GM18511 (cell line): ENCODE measurements around the gene MED22.

Experiments used
- ATAC-seq: cut with Tn5 transposase; IDR thresholded peaks from one replicate; pipeline ENCODE4 v1.9.1; 2021; ENCODE audit warnings: mild to moderate bottlenecking, moderate library complexity; ENCODE audit not compliant: unreplicated experiment

Gene MED22

GRCh38 chr9:133356391-133357091 lies 8.6 kb upstream of the MED22 start, which contains the start of the genes SURF1 and SURF2:
SURF1 (minus strand) TSS chr9:133356487; CDS start chr9:133356453, 34 bp downstream.
SURF2 (plus strand) TSS chr9:133356550; CDS start chr9:133356593, 43 bp downstream.
- ATAC-seq, result peak; percentile 73

- ATAC-seq, result peak; percentile 38
Observed at GRCh38 chr9:133355881-133356357, 8.0 kb upstream of the MED22 start.

DNA sequence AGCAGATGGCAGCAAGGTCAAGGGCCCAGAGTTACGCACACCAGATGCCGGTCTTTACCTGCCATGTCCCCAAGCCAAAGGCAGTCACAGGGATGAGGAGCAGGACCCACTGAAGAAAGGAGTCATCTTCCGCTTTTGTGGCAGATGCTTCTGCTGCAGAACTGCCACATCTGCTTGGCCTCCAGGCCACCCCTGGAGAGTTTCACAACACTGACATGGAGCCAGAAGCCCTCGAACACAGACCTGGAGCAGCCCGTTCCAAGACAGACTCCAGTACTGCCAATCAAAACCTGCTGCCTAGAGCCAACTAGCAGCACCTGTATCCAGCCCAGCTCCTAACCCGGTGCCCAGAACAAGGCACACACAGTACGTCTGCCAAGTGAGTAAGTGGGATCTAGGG lies 6.8 kb upstream of the MED22 start:
- no peak for ATAC-seq

- ATAC-seq, result no peak
Observed at GRCh38 chr9:133353548-133353947, 5.6 kb upstream of the MED22 start.

- ATAC-seq, result no peak
Observed at GRCh38 chr9:133352635-133353340, 4.9 kb upstream of the MED22 start.

DNA sequence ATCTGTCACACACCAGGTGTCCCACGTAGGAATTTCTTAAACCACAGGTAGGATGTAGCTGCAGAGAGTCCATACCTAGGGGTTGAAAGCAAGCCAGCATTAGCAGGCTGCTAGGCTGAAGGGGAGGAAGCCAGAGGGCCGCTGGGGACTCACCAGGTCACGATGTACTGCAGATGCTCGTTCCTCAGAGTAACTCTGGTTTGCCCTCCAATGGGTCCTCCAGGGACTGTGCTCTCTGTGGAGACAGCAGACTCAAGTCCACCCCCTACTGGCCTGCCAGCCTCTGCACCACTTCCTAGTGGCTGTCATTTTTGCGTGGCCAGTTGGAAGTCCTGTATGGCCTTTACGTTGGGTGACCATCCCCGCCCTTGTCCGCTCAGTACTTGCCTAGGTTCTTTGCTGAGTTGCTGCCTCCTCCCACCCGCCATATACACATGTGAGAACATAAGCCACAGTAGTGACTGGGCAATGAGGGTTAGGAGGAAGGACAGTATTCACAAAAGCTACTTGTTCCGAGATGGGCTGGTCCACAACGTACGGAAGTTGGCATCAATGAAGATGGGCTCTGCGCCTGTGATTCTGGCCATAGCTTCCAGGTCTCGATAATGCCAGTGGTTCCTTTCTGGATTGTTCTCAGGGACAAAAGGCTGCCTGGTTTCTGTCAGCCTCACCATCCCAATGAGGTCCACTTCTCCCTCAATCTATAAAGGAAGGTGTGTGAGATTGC lies 4.1 kb upstream of the MED22 start:
- no peak for ATAC-seq

DNA sequence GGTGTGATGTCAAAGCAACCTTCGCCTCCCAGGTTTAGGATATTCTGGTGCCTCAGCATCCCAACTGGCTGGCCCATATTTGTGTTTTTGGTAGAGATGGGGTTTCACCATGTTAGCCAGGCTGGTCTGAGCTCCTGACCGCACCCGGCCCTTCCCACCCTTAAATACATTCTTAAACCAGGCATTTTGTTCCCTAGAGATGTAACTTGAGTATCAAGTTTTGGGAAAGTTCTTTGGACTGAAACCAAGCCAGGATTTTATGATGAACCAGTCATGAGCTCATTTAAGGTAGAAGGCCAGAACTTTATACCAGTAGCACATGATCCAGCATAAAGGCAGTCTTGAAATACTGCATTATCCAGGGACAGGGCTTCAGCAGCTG lies 3.6 kb upstream of the MED22 start:
- ATAC-seq, result no peak

DNA sequence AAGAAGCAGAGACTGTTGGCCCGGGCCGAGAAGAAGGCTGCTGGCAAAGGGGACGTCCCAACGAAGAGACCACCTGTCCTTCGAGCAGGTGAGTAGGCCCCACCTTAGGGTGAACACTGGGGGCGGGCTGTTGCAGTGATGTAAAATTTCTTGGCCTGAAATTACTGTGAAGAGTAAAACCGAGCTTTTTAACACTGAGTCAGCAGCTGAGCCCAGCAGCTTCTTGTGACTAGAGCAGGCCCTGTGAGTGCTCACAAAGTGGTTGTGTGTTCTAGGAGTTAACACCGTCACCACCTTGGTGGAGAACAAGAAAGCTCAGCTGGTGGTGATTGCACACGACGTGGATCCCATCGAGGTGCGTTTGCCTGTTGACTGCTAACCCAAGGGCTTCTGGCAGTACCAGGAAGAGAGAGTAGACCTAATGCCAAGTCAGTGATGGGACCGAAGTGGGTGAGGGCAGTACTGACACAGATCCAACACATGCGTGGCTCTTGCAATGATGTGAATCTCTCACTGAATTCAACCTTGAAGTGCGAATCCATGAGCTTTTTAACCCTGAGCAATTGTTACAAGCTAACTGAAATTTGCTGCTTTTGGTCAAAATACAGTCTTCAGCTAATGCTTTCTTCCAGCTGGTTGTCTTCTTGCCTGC lies 2.2 kb upstream of the MED22 start:
- ATAC-seq, result no peak

GRCh38 chr9:133348718-133349573 lies 1.0 kb upstream of the MED22 start:
- no peak for ATAC-seq

DNA sequence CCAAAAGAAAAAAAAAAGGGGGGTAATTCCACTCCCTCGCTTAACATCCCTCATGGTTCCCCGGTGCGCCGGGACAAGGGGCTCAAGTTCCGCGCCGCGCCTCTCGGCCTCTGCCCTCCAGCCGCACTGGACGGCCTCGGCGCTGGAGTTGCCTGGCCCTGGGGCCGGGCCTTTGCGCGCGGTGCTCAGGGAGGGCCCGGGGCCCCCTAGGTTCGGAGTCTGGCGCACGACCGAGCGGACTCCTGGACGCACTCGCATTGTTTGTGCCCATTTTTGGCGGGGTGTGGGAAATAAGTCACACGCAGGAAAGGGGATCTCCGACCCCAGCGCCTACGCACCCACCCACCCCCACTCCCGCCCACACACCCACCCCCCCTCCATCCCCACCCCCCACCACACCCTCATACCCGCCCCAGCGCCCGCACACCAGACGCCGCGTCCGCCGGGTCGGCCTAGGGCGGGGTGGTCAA lies 381 bp downstream of the MED22 start:
- ATAC-seq, result peak; percentile 43

GRCh38 chr9:133346021-133346785 lies 1.7 kb downstream of the MED22 start:
- no peak for ATAC-seq

DNA sequence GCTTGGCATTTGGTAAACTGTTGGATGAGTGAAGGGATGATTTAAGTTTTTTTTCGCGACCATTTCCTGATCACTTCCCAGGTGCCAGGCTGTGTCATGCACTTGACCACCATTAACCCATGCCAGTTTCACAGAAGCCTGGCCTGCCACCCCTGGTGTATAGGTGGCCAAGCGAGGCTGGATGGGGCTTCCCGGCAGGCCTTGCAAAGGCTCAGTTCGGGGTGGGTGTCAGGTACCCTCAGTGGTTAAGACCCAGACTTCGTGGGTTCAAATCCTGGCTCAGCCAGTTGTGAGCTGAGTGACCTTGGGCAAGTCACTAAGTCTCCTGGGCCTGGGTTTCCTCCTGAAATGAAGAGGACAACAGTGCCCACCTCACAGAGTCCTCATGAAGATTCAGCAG lies 2.3 kb downstream of the MED22 start:
- no peak for ATAC-seq

GRCh38 chr9:133344979-133345378 lies 3.0 kb downstream of the MED22 start:
- no peak for ATAC-seq

- no peak for ATAC-seq
Observed at GRCh38 chr9:133344071-133344470, 3.9 kb downstream of the MED22 start.

DNA sequence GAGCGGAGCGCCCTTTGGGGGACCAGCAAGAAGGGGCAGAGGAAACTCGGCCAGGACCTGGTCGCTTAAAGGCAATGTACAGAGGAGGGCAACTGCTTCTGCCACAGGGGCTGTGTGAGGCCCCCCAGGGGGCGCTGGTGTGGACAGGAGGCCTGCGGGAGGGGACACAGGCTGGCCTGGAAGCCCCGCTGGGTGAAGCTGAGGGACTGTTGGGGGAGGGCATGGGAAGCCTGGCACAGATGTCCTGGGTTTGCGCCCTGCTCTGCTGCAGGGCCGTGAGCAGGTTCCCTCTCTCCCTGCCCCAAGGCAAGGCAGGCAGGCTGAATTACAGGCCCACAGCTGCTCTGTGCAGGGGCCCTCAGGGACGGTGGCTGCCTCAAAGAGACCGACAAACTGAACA lies 5.4 kb downstream of the MED22 start:
- no peak for ATAC-seq

GRCh38 chr9:133342069-133342406 lies 5.9 kb downstream of the MED22 start:
- no peak for ATAC-seq

GRCh38 chr9:133341369-133342068 lies 6.4 kb downstream of the MED22 start:
- no peak for ATAC-seq

DNA sequence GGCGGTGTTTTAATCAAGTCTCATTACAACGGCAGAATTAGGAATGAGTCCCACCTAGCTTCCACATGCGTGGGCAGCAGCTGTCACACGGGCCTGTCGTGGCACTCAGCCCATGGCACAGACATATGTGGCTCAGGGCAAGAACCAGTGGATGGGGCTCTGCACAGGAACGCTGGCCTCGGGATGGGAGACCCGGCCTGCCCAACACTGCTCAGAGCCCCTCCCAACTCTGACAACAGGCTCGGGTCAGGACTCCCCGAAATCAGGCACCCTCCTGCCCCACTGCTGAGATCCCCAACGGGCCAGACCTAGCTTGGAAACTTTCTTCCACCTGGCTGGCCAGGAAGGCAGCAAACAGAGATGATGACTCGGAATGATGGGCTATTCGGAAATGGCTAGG lies 7.0 kb downstream of the MED22 start:
- ATAC-seq, result no peak

DNA sequence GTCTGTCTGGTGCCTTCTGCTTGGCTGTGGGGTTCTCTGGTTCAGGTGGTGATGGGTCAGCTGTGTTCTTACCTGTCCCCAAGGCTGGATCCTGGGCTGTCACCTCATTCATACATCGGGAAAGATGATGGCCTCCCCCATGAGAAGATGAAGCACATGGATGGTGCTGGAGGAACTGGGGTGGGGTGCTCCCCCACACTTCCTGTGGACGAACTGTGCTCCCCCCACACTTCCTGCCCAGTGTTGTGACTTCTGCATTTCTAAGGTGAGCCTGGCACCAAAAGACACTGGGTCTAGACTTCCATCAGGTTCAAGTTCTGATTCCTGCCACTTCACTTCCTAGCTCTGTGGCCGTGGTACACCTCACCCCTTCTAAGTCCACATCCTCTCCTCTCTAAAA lies 7.7 kb downstream of the MED22 start:
- ATAC-seq, result no peak
